Glomerular endothelial cell (primary cell): ENCODE data around the gene HIPK2. TPM values are rescaled to one million over a fixed set of nuclear protein-coding genes. Genes with fewer than 3 reads are reported as not detected.

Source experiments
- DNase-seq: peaks from one replicate; pipeline ENCODE4 v3.0.0-alpha.2; 2011; ENCODE audit warnings: low read depth, low spot score; ENCODE audit errors: extremely low read depth
- total RNA-seq: library from RNA; depleted of rRNA; stranded (reverse); fragments of >200 nt; gene quantifications from 2 replicates; pipeline ENCODE4 v1.2.3, GENCODE V29; 2015

HIPK2 gene
- total RNA-seq, 1 donor from 2014 or later, result 69.4 TPM

DNA sequence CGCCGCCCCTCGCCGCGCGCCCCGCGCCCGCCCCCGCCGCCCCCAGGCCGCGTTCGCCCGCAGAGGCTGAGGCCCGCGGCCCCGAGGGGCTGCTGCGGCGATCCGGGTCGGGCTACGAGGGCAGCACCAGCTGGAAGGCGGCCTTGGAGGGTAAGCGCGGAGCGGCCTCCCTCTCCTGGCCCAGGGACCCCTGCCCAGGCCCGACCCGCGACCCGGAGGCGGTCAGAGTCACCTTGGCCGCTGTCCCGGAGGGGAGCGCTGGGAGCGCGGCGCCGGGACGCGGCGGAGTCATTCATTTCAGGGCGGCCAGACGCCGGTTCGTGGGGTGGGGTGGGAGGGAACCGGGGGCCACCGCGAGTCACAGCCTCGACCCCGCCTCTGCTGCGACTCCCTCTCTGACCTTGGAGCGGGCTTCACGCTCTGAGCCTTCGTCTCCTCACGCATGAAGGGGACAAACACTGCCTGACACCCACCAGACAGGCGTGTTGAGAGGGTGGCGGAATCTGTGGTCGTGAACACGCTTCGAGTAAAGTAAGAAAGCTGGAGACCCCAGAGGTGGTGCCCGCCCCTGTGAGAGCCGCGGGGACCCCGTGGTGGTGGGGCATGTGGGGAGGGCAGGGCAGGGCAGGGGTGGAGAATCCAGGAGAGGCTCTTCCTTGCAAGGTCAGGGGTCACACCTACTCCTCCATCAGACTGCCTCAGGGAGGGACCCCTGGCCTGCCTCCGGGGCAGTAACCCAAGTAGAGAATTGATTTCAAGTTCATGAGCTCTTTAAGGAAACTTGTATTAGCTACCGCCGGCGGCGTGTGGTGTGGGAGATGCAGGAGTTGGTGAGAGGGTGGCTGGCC is 253.6 kb downstream of the HIPK2 start:
- no peak for DNase-seq

DNA sequence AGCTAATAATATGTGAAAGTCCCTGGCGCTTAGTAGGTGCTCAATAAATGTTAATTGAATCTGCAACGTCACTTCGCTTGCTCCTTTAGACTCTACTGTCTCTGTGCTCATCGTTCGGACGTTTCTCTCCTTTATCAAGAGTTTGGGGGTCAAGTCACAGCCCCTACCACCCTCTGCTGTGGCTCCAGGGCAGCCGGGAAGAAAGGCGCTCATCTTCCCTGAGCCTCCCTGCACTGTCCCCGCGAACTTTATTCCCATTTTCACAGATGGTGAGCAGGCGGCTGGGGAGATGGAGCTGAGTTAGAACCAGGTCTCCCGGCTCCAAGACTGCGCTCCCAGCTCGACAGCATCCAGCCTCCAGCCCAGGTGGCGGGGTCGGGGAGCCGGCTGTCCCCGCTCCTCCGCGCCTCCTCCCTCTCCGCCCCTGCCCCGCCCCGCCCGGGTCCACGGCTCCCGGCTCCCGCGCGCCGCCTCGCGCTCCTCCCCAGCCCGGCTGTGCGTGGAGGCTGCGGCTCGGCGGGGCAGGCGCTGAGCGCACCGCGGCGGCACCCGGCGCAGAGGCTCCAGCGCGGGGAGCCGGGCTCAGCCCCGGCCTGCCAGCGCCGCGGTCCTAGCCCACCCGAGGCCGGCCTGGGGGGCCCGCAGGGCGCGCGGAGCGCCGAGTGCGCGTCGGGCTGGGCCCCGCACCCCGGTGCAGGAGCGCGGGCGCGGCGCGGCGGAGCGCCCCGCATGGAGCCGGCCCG is 254.4 kb downstream of the HIPK2 start, which contains the start of gene CLEC2L:
Gene CLEC2L (plus strand): TSS at position 487 of the 743 bp plus-strand sequence. CDS start 243 bp downstream, at position 730.
- DNase-seq, result no peak

DNA sequence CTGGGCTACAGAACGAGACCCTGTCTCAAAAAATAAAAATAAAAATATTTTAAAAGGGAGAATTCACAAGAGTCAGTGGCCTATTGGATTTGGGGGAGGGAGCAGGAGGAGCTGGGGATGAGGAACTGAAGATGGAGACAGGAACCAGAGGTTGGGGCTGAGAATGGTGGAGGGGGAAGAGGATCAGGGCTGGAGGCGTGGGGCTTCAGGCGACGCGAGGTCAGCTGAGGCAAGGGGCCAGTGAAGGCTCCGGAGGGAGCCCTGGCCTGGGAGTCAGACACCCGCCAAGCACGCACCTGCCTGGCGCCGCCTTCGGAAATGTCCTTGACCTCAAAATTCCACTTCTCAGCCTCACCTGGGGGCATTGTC is 255.0 kb downstream of the HIPK2 start:
- DNase-seq, result no peak

DNA sequence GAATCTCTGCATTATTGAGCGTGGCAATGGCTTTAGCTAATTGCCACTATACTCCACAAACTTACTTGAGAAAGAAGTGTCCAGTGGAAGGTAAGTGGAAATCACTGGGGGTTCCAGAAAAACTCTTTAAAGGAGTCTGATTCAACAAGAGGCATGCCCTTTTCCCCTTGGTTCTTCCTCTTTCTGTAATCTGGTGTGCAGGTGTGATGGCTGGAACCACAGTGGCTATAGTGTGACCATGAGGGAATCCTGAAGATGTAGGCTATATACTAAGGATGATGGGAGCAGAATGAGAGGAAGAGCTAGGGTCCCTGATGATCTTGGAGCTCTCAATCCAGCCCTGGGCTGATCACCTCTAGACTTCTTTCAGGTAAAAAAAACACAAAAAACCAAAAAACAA is 256.4 kb downstream of the HIPK2 start:
- DNase-seq, result no peak

DNA sequence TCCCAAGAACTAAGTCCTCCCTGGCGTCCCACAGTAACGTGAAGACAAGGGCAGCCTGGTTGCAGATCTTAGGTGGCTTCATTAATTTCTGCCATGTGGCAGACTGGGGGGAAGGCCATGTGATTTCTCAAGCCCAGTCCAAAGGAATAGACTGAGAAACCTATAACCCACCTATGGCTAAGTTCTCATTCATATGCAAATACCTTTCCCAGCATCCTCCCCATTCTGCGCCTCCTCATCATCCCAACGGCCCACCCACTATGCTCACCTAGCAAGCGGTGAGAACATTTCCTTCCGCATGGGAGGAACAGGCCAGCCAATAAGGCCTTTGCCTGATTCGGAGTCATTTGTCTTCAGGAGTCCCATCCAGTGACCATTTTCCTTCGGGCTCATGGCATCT is 262.5 kb downstream of the HIPK2 start:
- no peak for DNase-seq

Other genes starting within 250 kb of the HIPK2 start
- gene TBXAS1, start 51.3 kb upstream of the HIPK2 start, total RNA-seq, result 8.1 and 9.0 TPM in 2 replicates